HepG2 (cell line): ENCODE results near the gene PDGFRB. TPM values are rescaled to one million over a fixed set of nuclear protein-coding genes. Genes with fewer than 3 reads are reported as not detected.

Source experiments
- ATAC-seq: fragments of 200-7000 bp; cut with Tn5 transposase; 3 replicates; pipeline ENCODE4 v1.9.1; 2020; ENCODE audit warnings: mild to moderate bottlenecking, moderate library complexity
- BruUV-seq: library from RNA; stranded (reverse); fragments of 400-500 nt; replicated peaks from 2 replicates; lab custom pipeline; 2021; lab: Mats Ljungman, UMichigan
- CTCF ChIA-PET: fragments of 300-600 bp; formaldehyde crosslinking; extraction: SDS; loops from one replicate; lab custom pipeline; 2021; ENCODE audit warnings: low total read pairs, inconsistent platforms, low intra/inter-chr PET ratio; lab: Yijun Ruan, JAX
- POLR2A ChIA-PET: fragments of 350-600 bp; sonication (Branson Sonifier 250); formaldehyde crosslinking; loops from one replicate; lab custom pipeline; 2020; ENCODE audit warnings: antibody characterized with exemption, inconsistent platforms; lab: Yijun Ruan, JAX
- DNase-seq: peaks from one replicate; pipeline ENCODE4 v3.0.0-alpha.2; 2015; ENCODE audit warnings: low spot score
- FAIRE-seq: peaks from 3 replicates; lab custom pipeline; 2011; peaks lifted over from hg19 to GRCh38; lab: Jason Lieb, UNC
- H2AFZ ChIP-seq: one replicate; pipeline ENCODE4 v1.6.1; 2011; ENCODE audit warnings: low read length, inconsistent platforms
- H3K27ac ChIP-seq: fragments of 300-600 bp; 3 replicates; pipeline ENCODE4 v1.8.0; 2011; ENCODE audit warnings: mixed run types, mild to moderate bottlenecking, mixed read lengths, low read length, inconsistent platforms; ENCODE audit not compliant: insufficient read depth; ENCODE audit errors: extremely low read length
- H3K27me3 ChIP-seq, 2 experiments: fragments of 200-600 bp in 1 of 2; 2 replicates in 1 of 2; 3 replicates in 1 of 2; pipeline versions ENCODE4 v1.6.0 to v1.8.0; 2011; ENCODE audit warnings: low read length in 2 of 2, mild to moderate bottlenecking in 2 of 2, moderate library complexity in 2 of 2, inconsistent platforms in 1 of 2; ENCODE audit not compliant: insufficient read depth in 2 of 2, control insufficient read depth in 1 of 2
- H3K36me3 ChIP-seq, 2 experiments: fragments of 200-600 bp in 1 of 2; replicated peaks in 1 of 2; 2 replicates in 1 of 2; 3 replicates in 1 of 2; pipeline versions ENCODE4 v1.5.1 to v1.8.0; 2011; ENCODE audit warnings: low read length in 2 of 2, inconsistent platforms in 1 of 2; ENCODE audit not compliant: insufficient read depth in 2 of 2, control insufficient read depth in 1 of 2
- H3K4me1 ChIP-seq: 2 replicates; pipeline ENCODE4 v1.5.1; 2012; ENCODE audit warnings: low read length, inconsistent platforms; ENCODE audit not compliant: insufficient read depth
- H3K4me2 ChIP-seq: 2 replicates; pipeline ENCODE4 v1.6.0; 2011; ENCODE audit warnings: low read depth, low read length, inconsistent platforms
- H3K4me3 ChIP-seq, 3 experiments: fragments of 200-600 bp in 1 of 3; sonication (generic), shearing (Covaris generic) in 1 of 3; replicated peaks in 1 of 3; 2 replicates each; pipeline ENCODE4 v1.5.1; 2011 to 2016; ENCODE audit warnings: low read length in 3 of 3, inconsistent platforms in 2 of 3, low read depth in 2 of 3, mild to moderate bottlenecking in 2 of 3, control low read depth in 1 of 3, mixed read lengths in 1 of 3; ENCODE audit not compliant: insufficient read depth in 1 of 3
- H3K79me2 ChIP-seq: one replicate; pipeline ENCODE4 v1.6.1; 2011; ENCODE audit warnings: low read length, inconsistent platforms; ENCODE audit not compliant: insufficient read depth
- H3K9ac ChIP-seq: 2 replicates; pipeline ENCODE4 v1.6.0; 2011; ENCODE audit warnings: mild to moderate bottlenecking, low read depth, low read length, inconsistent platforms; ENCODE audit not compliant: insufficient read depth
- H3K9me3 ChIP-seq: 2 replicates; pipeline ENCODE4 v1.5.1; 2012; ENCODE audit warnings: mild to moderate bottlenecking, low read length
- H4K20me1 ChIP-seq: 2 replicates; pipeline ENCODE4 v1.6.0; 2011; ENCODE audit warnings: inconsistent platforms, mild to moderate bottlenecking, low read length, moderate library complexity; ENCODE audit not compliant: insufficient read depth
- ETS1 ChIP-seq: sonication (generic); formaldehyde crosslinking; IDR thresholded peaks from 2 replicates; pipeline ENCODE4 v1.4.0; 2020; ENCODE audit warnings: missing genetic modification reagents
- NCOA2 ChIP-seq: sonication (generic); formaldehyde crosslinking; IDR thresholded peaks from 2 replicates; pipeline ENCODE4 v1.8.0; 2022; ENCODE audit warnings: inconsistent platforms
- ZNF431 ChIP-seq: sonication (generic); formaldehyde crosslinking; IDR thresholded peaks from 2 replicates; pipeline ENCODE4 v1.9.0; 2022; ENCODE audit warnings: missing genetic modification reagents, low read depth, mild to moderate bottlenecking, borderline replicate concordance
- WGBS: methylation state at CpG from one replicate; pipeline ENCODE4 v1.1.6; 2017; ENCODE audit warnings: low lambda C conversion rate; 5-methylcytosine and 5-hydroxymethylcytosine counted together
- in situ Hi-C: cut with HindIII; loops from 2 replicates; pipeline ENCODE4 v1.10.0; 2017; ENCODE audit warnings: low pct_unique_long_range_greater_than_20kb; ENCODE audit not compliant: extremely low pct_ligation_motif_present
- intact Hi-C: fragments of 100-400 bp; cut with micrococcal nuclease; formaldehyde crosslinking; loops from one replicate; pipeline ENCODE4 v1.10.0; 2022; ENCODE audit not compliant: unreplicated experiment
- polyA plus RNA-seq, 8 experiments: library from polyadenylated mRNA; depleted of rRNA in 3 of 8; stranded (reverse) in 7 of 8; unstranded in 1 of 8; fragments of >200 nt; fragmentation: Illumina TruSeq in 4 of 8; extraction: Trizol in 4 of 8; gene quantifications; 2 replicates each; pipeline versions ENCODE4 v1.2.1 to v1.2.3, GENCODE V29; 2011 to 2016; ENCODE audit warnings: low read depth in 4 of 8, missing spikeins in 1 of 8, mixed read lengths in 1 of 8; ENCODE audit not compliant: insufficient read depth in 1 of 8
- total RNA-seq, 5 experiments: library from RNA; depleted of rRNA; stranded (reverse); fragments of >200 nt; fragmentation: Illumina TruSeq; extraction: Trizol; gene quantifications; 2 replicates each; pipeline ENCODE4 v1.2.3, GENCODE V29; 2016; ENCODE audit warnings: low read depth in 1 of 5
- TF ChIP-seq, protein P1 (sequence below): sonication (generic); IDR thresholded peaks from 2 replicates; pipeline ENCODE4 v1.6.1; 2016; ENCODE audit warnings: low read depth, borderline replicate concordance
- TF ChIP-seq, protein P2 (sequence below): sonication (generic); formaldehyde crosslinking; IDR thresholded peaks from 2 replicates; pipeline ENCODE4 v1.5.0; 2020; ENCODE audit warnings: missing genetic modification reagents
- TF ChIP-seq, protein P3 (sequence below): fragments of 450-650 bp; IDR thresholded peaks from 2 replicates; pipeline ENCODE4 v1.6.1; 2016

PDGFRB gene
- total and polyA plus RNA-seq, 2 of the 13 experiments (the other 11 are each of a cell fraction or from before 2014, with no cell fraction given) = 4.0 to 21.0 TPM

DNA sequence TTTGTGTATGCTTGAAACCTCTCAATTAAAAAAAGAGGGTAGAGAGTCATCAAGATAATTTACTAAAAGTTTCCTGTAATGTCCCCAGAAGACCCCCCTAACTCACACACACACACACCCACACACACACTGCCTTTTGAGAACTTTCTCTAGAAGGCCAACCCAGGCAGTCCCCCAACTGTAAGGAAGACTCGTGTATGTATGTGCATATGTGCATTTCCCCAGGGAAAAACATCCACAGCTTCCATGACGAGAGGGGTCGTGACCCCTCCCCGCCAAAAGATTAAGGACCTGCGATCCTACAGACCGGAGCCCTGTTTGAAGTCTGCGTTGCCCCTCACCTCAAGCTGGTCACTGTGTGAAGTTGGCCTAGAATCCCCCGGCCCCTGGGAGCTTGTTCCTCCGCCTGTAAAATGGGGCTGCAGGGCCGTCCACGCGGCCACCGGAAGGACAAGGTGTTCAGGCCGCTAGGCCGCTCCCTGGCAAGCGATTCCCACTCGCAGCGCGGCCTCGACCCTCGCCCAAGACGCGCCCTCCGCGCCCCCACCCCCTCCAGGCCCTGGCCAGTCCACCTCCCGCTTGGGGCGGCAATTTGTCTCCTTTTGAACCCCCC lies 10.5 kb upstream of the PDGFRB start (continued):
- TF ChIP-seq, protein P1, sequence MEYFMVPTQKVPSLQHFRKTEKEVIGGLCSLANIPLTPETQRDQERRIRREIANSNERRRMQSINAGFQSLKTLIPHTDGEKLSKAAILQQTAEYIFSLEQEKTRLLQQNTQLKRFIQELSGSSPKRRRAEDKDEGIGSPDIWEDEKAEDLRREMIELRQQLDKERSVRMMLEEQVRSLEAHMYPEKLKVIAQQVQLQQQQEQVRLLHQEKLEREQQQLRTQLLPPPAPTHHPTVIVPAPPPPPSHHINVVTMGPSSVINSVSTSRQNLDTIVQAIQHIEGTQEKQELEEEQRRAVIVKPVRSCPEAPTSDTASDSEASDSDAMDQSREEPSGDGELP = no peak
- TF ChIP-seq NCOA2 (CRISPR knock-in tag) = no peak
- TF ChIP-seq, protein P2, sequence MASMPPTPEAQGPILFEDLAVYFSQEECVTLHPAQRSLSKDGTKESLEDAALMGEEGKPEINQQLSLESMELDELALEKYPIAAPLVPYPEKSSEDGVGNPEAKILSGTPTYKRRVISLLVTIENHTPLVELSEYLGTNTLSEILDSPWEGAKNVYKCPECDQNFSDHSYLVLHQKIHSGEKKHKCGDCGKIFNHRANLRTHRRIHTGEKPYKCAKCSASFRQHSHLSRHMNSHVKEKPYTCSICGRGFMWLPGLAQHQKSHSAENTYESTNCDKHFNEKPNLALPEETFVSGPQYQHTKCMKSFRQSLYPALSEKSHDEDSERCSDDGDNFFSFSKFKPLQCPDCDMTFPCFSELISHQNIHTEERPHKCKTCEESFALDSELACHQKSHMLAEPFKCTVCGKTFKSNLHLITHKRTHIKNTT (CRISPR knock-in tag) = no peak
- no peak for TF ChIP-seq ZNF431 (CRISPR knock-in tag)

- Histone ChIP-seq H3K27ac (no peak overlapping the region), H3K79me2 (no peaks in the 10 kb centered on the region), H2AFZ (no peak overlapping the region), H3K4me2 (no peak overlapping the region), H3K4me3 (no peak overlapping the region), H3K9me3 (no peaks in the 10 kb centered on the region), H3K36me3 (no peaks in the 10 kb centered on the region), H3K4me1 (peaks cover 62% of the 10 kb centered on the region), H3K27me3 (peaks cover 1 to 3% of the 10 kb centered on the region in 2 experiments; a peak in 2 of 5 replicates), H3K9ac (no peak overlapping the region), H4K20me1 (no peaks in the 10 kb centered on the region)
- FAIRE-seq = no peak
- CTCF ChIA-PET = interaction anchor here (2.0 kb wide), 1 partner anchor 34 kb away, joined by 8 read pairs; no protein-coding TSS in a partner anchor
- no peak for ATAC-seq
- intact Hi-C loops (loop anchor here (5.0 kb wide), 1 partner anchor 188 kb away; no protein-coding TSS in a partner anchor), in situ Hi-C loops (loop anchor here (5.0 kb wide), 1 partner anchor 53 kb away; no protein-coding TSS in a partner anchor)
- WGBS = 61% methylated on average over 6 of the region's 6 CpGs
- no TSS peak for BruUV-seq
- no peak for TF ChIP-seq ETS1 (CRISPR knock-in tag)
- TF ChIP-seq, protein P3, sequence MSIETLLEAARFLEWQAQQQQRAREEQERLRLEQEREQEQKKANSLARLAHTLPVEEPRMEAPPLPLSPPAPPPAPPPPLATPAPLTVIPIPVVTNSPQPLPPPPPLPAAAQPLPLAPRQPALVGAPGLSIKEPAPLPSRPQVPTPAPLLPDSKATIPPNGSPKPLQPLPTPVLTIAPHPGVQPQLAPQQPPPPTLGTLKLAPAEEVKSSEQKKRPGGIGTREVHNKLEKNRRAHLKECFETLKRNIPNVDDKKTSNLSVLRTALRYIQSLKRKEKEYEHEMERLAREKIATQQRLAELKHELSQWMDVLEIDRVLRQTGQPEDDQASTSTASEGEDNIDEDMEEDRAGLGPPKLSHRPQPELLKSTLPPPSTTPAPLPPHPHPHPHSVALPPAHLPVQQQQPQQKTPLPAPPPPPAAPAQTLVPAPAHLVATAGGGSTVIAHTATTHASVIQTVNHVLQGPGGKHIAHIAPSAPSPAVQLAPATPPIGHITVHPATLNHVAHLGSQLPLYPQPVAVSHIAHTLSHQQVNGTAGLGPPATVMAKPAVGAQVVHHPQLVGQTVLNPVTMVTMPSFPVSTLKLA = peak; percentile 95
- POLR2A ChIA-PET = interaction anchor here (1.8 kb wide), 1 partner anchor 27 kb away, joined by 11 read pairs; no protein-coding TSS in a partner anchor
- no peak for DNase-seq
Measured at GRCh38 chr5:150164211-150164980, 8.8 kb upstream of the PDGFRB start.
